Smooth muscle cell (in vitro differentiated cells): ENCODE results near the gene RNF31. TPM values are rescaled to one million over a fixed set of nuclear protein-coding genes. Genes with fewer than 3 reads are reported as not detected.

Experiments used
- DNase-seq: peaks from one replicate; lab custom pipeline; 2025; ENCODE audit not compliant: unreplicated experiment; lab: John Stamatoyannopoulos, UW
- H2AFZ ChIP-seq: fragments of 200-600 bp; sonication (generic); 2 replicates; pipeline ENCODE4 v1.6.0; 2016; ENCODE audit warnings: antibody characterized with exemption, low read depth, mild to moderate bottlenecking
- H3F3A ChIP-seq: fragments of 200-600 bp; sonication (generic); 2 replicates; pipeline ENCODE4 v1.6.0; 2017; ENCODE audit warnings: antibody characterized with exemption, low read depth
- H3K27ac ChIP-seq: fragments of 200-600 bp; sonication (generic); 2 replicates; pipeline ENCODE4 v1.5.1; 2016; ENCODE audit warnings: low read depth, mild to moderate bottlenecking
- H3K27me3 ChIP-seq: fragments of 200-600 bp; sonication (generic); 2 replicates; pipeline ENCODE4 v1.6.1; 2016; ENCODE audit warnings: low read depth, mild to moderate bottlenecking
- H3K36me3 ChIP-seq: fragments of 200-600 bp; sonication (generic); 2 replicates; pipeline ENCODE4 v1.5.1; 2016; ENCODE audit warnings: low read depth
- H3K4me1 ChIP-seq: fragments of 200-600 bp; sonication (generic); 2 replicates; pipeline ENCODE4 v1.5.1; 2016; ENCODE audit warnings: low read depth
- H3K4me2 ChIP-seq: fragments of 200-600 bp; sonication (generic); 2 replicates; pipeline ENCODE4 v1.6.0; 2016; ENCODE audit warnings: mild to moderate bottlenecking
- H3K4me3 ChIP-seq: fragments of 200-600 bp; sonication (generic); 2 replicates; pipeline ENCODE4 v1.5.1; 2016; ENCODE audit warnings: mild to moderate bottlenecking
- H3K79me2 ChIP-seq: fragments of 200-600 bp; sonication (generic); 2 replicates; pipeline ENCODE4 v1.6.0; 2016; ENCODE audit warnings: low read depth, mild to moderate bottlenecking
- H3K9ac ChIP-seq: fragments of 200-600 bp; sonication (generic); 2 replicates; pipeline ENCODE4 v1.6.0; 2016; ENCODE audit warnings: low read depth
- H3K9me3 ChIP-seq: fragments of 200-600 bp; sonication (generic); replicated peaks from 2 replicates; pipeline ENCODE4 v1.5.1; 2016; ENCODE audit warnings: low read depth
- H4K20me1 ChIP-seq: fragments of 200-600 bp; sonication (generic); 2 replicates; pipeline ENCODE4 v1.6.0; 2016; ENCODE audit warnings: low read depth
- WGBS: methylation state at CpG from one replicate; pipeline ENCODE4 v1.1.7; 2016; ENCODE audit warnings: low lambda C conversion rate; 5-methylcytosine and 5-hydroxymethylcytosine counted together
- polyA plus RNA-seq: library from polyadenylated mRNA; unstranded; fragments of >200 nt; fragmentation: Nextera tagmentation; extraction: Ambion mirVana; gene quantifications from 2 replicates; pipeline ENCODE4 v1.2.1, GENCODE V29; 2016
- total RNA-seq: library from RNA; depleted of rRNA; stranded (reverse); fragments of >200 nt; gene quantifications from 2 replicates; pipeline ENCODE4 v1.2.3, GENCODE V29; 2014
- TF ChIP-seq, protein P1 (sequence below): fragments of 200-600 bp; sonication (generic); IDR thresholded peaks from 2 replicates; pipeline ENCODE4 v1.5.1; 2017; ENCODE audit warnings: borderline replicate concordance, mild to moderate bottlenecking, antibody characterized with exemption; ENCODE audit not compliant: insufficient read depth, poor library complexity, severe bottlenecking

RNF31 gene
- total and polyA plus RNA-seq, 2 experiments from 2014 or later, result 25.4 to 74.8 TPM

DNA sequence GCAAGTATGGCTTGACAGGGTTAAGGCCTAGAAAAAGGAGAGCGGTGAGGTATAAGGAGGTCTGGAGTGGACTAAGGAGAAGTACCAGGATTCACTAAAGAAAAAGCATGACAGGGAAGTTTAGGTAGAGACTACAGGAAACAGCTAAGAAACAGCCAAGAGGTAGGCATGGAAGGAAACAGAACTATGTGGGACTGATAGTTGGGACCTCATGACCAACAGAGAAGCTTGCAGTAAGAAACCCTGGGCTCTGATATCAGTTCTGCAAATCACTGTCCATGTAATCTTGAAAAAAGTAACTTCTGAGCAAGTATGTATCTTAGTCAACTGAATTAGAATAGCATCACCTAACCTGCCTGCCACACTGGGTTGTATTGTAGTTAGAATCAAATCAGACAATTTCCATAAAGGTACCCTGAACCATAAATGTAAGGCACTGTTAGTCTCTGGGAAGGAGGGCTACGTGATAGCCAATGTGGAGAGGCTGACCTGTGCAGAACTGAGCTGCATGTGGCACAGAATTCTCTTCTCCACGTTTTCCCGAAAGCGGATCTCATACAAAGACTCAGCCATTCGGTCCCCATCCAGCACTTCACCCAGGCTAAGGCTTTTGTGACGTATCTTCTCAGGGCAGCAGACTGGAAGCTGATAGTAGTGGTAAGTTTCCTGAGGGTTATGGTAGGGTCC lies 47.0 kb downstream of the RNF31 start:
- peaks cover 10% of the 10 kb centered on the region for H3K4me1 ChIP-seq
- H3K36me3 ChIP-seq, result no peaks in the 10 kb centered on the region
- H3K9me3 ChIP-seq, result no peaks in the 10 kb centered on the region
- no peak overlapping the region for H2AFZ ChIP-seq
- H3K9ac ChIP-seq, result peak overlapping the region; percentile 99
- H3F3A ChIP-seq, result peaks cover 5% of the 10 kb centered on the region
- H3K27ac ChIP-seq, result peak overlapping the region; percentile 95
- WGBS, result 93% methylated on average over 7 of the region's 7 CpGs
- no peaks in the 10 kb centered on the region for H3K27me3 ChIP-seq
- H3K4me2 ChIP-seq, result peak overlapping the region; percentile 87
- H3K79me2 ChIP-seq, result peaks cover 38% of the 10 kb centered on the region
- no peak for DNase-seq
- TF ChIP-seq, protein P1, sequence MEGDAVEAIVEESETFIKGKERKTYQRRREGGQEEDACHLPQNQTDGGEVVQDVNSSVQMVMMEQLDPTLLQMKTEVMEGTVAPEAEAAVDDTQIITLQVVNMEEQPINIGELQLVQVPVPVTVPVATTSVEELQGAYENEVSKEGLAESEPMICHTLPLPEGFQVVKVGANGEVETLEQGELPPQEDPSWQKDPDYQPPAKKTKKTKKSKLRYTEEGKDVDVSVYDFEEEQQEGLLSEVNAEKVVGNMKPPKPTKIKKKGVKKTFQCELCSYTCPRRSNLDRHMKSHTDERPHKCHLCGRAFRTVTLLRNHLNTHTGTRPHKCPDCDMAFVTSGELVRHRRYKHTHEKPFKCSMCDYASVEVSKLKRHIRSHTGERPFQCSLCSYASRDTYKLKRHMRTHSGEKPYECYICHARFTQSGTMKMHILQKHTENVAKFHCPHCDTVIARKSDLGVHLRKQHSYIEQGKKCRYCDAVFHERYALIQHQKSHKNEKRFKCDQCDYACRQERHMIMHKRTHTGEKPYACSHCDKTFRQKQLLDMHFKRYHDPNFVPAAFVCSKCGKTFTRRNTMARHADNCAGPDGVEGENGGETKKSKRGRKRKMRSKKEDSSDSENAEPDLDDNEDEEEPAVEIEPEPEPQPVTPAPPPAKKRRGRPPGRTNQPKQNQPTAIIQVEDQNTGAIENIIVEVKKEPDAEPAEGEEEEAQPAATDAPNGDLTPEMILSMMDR, result no peak
- peak overlapping the region; percentile 86 for H3K4me3 ChIP-seq
- H4K20me1 ChIP-seq, result no peaks in the 10 kb centered on the region

DNA sequence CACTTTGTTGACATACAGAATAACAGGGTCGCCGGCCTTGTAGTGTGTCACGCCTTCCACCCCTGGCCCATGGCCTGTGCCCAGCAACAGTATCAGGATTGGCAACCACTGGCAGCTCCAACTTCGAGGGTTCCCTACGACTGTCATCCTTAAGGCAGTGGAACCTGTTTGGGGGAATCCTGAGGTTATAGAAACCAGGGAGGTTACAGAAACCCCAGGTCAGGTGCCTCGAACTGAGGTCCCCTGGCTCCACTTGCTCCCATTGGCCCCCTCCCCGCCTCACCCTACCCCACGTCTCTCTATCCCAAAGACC lies 47.5 kb downstream of the RNF31 start:
- Histone ChIP-seq H3K4me1 (peaks cover 10% of the 10 kb centered on the region), H3K9me3 (no peaks in the 10 kb centered on the region), H3K36me3 (no peaks in the 10 kb centered on the region), H3K79me2 (peaks cover 38% of the 10 kb centered on the region), H3K9ac (peak overlapping the region; percentile 99), H3K27me3 (no peaks in the 10 kb centered on the region), H3F3A (peaks cover 2% of the 10 kb centered on the region), H2AFZ (no peak overlapping the region), H3K4me3 (peak overlapping the region; percentile 86), H3K27ac (peak overlapping the region; percentile 95), H4K20me1 (no peaks in the 10 kb centered on the region), H3K4me2 (peak overlapping the region; percentile 87)
- no peak for DNase-seq
- 68% methylated on average over 8 of the region's 8 CpGs for WGBS
- TF ChIP-seq, protein P1, result no peak

DNA sequence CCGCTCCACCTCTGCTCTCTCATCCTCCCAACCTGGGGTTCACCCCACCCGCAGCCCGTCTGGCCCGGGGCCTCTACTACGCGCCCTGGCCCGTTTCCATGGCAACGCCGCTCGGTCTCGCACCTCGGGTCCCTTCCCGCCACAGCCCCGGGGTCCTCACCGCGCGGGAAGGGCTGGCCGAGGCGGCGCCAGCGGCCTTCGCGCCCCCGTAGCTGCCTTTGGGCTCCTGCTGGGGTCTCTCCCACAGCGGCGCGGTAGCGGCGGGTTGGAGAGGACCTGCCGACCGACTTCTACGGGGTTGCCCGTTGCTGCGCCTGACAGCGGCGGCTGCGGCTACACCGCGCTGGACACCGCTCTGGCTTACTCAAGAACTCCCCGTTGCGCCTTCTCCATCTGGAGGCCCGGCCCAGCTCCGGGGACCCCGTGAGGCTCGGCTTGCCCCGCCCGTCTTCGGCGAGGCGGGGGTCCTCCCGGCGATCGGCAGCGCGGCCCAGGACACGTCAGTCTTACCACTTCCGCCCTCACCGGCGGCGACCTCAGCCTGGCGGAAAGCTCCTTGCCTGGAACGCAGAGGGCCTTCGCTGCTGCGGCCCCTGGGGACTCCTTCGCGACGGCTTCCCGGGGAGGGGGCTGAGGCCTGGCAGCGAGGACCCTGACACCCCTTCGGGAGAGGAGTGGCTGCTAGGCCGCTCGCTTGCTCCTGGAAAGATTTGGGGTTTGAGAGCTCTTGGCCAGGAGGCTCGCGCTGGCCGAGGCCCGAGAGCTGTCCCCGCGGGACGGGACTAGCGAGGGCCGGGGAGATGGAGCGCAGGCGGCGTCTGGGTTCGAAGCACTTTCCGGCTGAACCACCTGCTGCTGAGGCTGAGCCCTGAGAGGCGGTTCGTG lies 48.1 kb downstream of the RNF31 start, which contains the start of gene TM9SF1:
TSS of gene TM9SF1 (minus strand) at position 256 of the 885 bp plus-strand sequence. CDS start 422 bp downstream, outside the sequence.
- TF ChIP-seq, protein P1, result no peak
- Histone ChIP-seq H3K9ac (peak within 1 kb of the TSS; percentile 99), H3K36me3 (no peaks in the 10 kb centered on the region), H3K27me3 (no peaks in the 10 kb centered on the region), H3K79me2 (peaks cover 38% of the 10 kb centered on the region), H4K20me1 (no peaks in the 10 kb centered on the region), H3K27ac (peak within 1 kb of the TSS; percentile 95), H3K4me3 (peak within 1 kb of the TSS; percentile 86), H3K4me2 (peak within 1 kb of the TSS; percentile 87), H3F3A (no peaks in the 10 kb centered on the region), H2AFZ (peak within 1 kb of the TSS; percentile 73), H3K4me1 (peaks cover 10% of the 10 kb centered on the region), H3K9me3 (no peaks in the 10 kb centered on the region)
- WGBS, result under 1% methylated on average over 83 of the region's 89 CpGs
- peak; percentile 51 for DNase-seq
